GM19239 (cell line): ENCODE measurements around the gene MYLIP.

Source experiments
- DNase-seq: peaks from one replicate; pipeline ENCODE4 v3.0.0; 2011; ENCODE audit warnings: low spot score; ENCODE audit not compliant: insufficient read length
- FAIRE-seq: peaks from 2 replicates; lab custom pipeline; 2011; peaks lifted over from hg19 to GRCh38; lab: Jason Lieb, UNC

MYLIP gene

GRCh38 chr6:16128759-16129622 is at the start of gene MYLIP:
Gene MYLIP, plus strand, starts transcription at chr6:16129086. Its CDS starts 237 bp downstream, at chr6:16129323.
- peak; percentile 87 for FAIRE-seq
- DNase-seq, result peak; percentile 76

DNA sequence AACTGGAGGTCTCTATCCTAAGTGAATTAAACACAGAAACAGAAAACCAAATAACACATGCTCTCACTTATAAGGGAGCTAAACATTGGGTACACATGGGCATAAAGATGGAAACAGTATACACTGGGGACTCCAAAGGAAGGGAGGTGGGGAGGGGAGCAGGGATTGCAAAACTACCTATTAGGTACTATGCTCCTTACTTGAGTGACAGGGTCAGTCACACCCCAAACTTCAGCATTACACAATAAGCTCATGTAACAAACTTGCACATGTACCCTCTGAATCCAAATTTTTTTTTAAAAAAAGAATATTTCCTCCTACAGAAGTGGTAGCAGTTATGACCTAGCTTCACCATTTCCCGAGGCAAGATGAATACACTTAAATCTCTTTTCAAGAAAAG is 49.5 kb upstream of the MYLIP start:
- DNase-seq, result no peak
- FAIRE-seq, result peak; percentile 72

DNA sequence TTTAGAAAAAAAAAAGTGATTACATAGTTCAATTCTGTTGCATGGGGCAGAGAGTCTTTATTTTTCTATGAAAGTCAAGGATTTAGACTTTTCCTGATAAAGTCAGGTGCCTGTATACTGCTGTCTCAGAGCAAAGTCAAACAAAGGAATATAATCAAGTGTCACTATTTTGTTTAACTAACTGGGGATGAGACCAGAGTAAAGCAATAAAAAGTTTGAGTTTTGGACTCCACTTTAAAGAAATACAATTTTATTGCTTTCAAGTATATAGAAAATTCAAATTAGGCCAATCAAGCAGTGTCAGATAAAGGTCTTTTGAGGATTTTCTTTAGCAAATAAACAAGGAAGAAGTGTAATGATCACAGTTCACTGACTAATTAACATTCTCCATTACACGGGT is 48.7 kb upstream of the MYLIP start:
- FAIRE-seq (peak; percentile 11), DNase-seq (no peak)

DNA sequence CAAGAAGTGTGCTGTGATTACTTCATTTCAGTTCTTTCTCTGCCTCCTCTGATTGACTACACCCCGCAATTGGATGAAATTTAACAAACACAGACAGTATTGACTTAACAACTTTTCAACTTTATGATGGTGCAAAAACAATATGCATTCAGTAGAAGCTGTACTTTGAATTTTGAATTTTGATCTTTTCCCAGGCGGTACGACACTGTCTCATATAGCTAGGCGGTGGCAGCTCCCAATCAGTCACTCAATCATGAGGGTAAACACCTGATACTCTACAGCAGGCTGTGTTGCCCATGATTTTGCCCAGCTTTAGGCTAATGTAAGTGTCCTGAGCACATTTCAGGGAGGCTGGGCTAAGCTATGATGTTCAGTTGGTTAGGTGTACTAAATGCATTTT is 47.6 kb upstream of the MYLIP start:
- DNase-seq, result no peak
- no peak for FAIRE-seq

DNA sequence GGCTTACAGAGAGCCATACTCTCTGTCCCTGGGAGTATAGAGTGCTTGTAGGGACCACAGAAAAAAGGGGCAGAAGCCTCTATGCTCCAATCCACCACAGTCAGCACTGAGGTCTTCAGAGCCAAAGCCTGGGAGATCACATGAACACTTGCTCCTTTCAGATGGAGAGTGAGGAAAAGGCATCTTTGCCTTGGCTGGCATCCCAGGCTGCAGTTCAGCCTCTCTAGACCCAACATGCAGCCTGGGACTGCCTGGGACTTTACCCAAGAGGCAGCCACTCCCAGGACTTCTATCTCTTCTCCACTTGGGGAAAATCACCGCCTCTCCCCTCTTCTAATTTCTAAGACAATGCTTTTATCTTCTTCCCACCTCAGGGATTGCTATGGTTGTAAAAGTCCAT is 46.5 kb upstream of the MYLIP start:
- FAIRE-seq (no peak), DNase-seq (no peak)

- no peak for DNase-seq
- FAIRE-seq, result no peak
These were observed 41.9 kb upstream of the MYLIP start for GRCh38 chr6:16086965-16087364.

DNA sequence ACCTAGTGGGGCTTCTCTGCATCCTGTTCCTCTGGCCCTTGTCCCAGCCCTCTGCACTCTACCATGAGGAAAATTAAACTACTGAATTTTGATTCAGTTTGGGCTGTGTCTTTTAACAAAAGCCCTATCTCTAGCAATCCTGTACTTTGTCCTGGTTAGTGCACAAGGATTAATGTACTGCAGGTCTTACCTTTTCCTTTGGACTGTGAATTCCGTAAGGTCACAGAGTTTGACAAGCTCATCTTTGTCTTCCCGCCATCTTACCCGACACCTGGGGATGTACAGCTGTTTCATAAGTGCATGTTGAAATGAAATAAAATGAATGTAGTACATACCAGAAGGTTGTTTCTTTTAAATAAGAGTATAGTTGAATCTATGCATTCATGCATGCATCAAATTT is 41.5 kb upstream of the MYLIP start:
- no peak for FAIRE-seq
- DNase-seq, result no peak

DNA sequence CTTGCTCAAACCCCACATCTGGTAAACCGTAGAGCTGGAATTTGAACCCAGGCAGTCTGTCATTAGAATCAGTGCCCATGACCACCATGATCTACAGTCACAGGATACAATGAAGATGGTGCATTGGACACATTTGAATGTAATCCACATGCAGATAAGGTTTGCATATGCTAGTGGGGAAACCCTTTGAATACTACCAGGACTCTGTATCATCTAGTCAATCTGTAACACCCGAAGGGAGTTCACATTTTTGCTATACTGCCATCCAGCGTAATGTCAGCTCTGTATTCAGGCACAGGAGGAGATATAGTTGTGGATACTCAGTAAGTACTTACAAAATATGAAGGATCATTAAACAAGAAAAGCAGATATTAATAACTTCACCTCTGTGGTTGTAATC is 40.5 kb upstream of the MYLIP start:
- FAIRE-seq (no peak), DNase-seq (no peak)

GRCh38 chr6:16089232-16090062 is 39.4 kb upstream of the MYLIP start:
- no peak for FAIRE-seq
- no peak for DNase-seq

DNA sequence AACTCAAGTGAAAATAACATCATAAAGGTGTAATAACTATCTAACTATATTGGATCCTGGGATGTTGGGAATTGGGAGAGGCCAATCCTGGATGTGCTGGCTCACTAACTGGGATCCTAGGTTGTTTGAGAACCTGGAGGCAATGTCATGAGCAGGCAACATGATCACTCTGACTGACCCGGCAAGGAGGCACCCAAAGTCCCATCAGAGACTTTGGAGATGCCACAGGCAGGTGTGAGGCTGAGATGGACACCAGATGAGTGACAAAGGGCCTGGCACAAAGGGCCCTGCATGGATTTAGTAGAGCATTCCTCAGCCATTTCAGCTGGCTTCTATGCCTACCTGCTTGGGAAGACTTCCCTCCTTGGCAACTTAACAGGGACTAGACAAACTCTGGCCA is 38.4 kb upstream of the MYLIP start:
- FAIRE-seq (no peak), DNase-seq (no peak)

DNA sequence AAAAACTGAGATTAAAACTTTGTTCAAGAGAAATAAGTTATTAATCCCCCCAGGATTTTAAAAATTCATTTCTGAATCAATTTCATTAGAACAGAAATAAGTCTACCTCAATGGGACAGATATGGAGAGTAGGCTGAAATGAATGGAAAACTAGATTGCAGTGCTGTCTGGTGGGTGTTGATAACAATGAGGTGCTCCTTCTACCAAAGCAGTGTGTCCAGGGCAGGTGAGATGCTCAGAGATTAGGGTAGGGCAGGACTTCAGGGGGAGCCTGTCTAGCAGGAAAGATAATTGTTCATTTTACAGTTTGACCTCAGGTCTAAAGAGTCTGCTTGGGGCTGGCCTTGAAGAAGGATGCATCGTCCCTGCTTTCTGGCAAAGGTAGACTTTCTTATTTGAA is 38.0 kb upstream of the MYLIP start:
- DNase-seq (no peak), FAIRE-seq (no peak)

- FAIRE-seq (no peak), DNase-seq (no peak)
These were observed 36.7 kb upstream of the MYLIP start for GRCh38 chr6:16092140-16092539.

GRCh38 chr6:16092990-16093389 is 35.9 kb upstream of the MYLIP start:
- peak; percentile 64 for FAIRE-seq
- DNase-seq, result no peak

GRCh38 chr6:16095180-16095579 is 33.7 kb upstream of the MYLIP start:
- DNase-seq, result no peak

DNA sequence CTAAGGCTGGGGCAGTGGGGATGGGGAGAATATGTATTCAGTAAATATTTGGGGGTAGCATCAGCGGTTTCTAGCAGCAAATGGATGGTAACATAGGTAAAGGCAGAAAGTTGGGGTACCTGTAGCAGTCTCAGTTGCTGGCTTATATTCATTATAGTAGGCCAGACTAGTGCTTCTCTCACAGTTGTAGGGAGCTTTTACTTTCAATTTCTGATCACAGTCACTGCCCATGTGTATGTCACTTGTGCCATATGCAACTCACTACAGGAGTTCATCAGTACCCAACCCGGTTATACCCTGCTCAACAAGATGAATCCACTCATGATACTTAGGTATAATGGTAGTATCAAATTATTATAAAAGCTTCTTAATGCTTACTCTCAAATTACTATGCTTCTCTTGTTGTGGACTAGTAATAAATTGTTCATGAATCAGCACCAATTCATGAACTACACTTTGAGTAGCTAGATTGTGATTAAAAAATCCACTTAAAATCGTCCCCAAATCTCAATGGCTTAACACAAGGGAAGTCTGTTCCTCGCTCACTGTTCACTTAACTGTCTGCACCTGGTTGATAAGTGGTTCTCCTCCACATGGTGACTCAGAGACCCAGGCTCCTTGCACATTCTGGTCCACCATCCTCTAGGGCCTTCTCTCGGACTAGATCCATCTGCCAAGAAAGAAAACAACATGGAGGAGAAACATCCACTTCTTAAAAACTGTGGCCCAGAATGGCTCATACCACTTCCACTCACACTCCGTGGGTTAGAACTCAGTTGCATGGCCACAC is 31.3 kb upstream of the MYLIP start:
- DNase-seq, result peak; percentile 26
- FAIRE-seq, result peak; percentile 84

More at GRCh38 chr6:16095180-16095579, 33.7 kb upstream of the MYLIP start:
- no peak for FAIRE-seq

DNA sequence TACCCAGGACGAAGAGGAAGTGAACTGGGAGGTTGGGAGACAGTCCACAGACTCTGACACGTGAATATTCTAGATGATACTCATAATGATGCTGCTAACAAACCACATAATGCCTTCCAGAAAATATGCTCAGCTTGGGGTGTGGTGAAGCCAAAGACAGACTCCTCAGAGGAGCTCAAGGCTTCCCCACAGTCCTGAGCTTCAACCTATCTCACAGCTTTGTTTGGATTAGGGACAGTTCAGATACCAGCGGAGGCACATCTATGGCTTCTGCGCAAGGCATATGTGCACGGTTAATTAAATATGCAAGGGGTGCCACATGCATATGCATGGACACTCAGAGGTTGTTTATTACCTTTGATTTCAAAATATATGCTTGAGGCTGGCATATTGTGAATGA is 30.7 kb upstream of the MYLIP start:
- no peak for FAIRE-seq
- DNase-seq, result no peak

DNA sequence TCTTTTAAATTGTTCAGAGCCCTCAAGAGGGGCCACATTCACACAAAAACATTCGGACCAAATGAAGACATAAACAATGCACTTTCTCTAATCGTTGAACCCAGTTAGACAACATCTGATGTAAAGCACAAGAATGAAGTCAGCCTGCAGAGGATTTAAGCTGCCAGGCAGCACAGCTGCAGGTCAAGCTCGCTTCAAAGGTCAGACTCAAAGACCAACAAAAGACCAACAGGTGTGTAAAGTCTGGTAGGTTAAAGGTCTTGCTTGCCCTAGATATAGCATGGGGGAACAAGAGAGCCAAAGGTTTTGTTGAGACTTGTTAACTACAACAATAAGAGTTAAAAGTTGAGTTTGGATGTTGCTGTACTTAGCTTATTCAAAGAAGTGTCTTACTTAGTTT is 26.7 kb upstream of the MYLIP start:
- FAIRE-seq (no peak), DNase-seq (no peak)

GRCh38 chr6:16103722-16104121 is 25.2 kb upstream of the MYLIP start:
- FAIRE-seq (no peak), DNase-seq (no peak)

DNA sequence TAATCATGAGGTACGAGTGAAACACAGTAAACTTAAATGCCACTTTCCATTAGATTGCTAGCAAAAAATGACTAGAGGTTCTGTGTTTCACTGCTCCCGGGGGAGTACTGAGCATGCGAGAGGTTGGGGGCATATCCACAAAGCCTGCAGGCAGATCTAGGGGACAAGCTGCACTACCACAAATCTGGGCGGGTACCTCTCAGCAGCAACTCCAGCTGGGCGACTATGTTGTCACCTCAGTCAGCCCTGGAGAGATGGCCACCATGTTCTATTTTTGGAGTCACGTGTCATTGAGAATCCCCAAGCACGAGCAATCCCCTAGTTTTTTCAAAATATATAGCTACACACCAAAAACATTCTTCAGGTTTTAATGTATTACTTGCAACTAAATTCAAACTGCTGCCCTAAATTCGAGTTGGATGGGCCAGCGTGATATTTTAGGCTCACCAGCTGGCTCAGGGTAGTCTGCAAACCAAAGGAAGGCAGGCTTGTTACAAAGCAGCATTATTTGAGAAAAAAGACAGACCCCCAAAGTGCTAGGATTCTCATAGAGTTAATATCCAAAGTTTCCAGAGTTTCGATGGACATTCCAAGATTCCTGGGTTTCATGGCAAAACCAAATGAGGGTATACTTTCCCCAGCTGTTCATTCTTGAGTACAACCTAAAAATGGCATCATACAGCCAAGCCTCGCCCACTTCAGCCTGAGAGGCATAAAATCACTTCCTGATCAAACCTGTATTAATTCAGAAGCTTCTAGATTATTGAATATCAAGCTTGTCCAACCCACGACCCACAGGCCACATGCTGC is 24.1 kb upstream of the MYLIP start:
- FAIRE-seq (no peak), DNase-seq (no peak)

- FAIRE-seq, result no peak
- no peak for DNase-seq
These were observed 23.0 kb upstream of the MYLIP start for GRCh38 chr6:16105854-16106253.
